GM10248 (cell line): ENCODE measurements around the gene LUZP1.

Experiments
- CTCF ChIA-PET: fragments of 300-600 bp; sonication (Branson Sonifier 250); formaldehyde crosslinking; extraction: SDS; loops from one replicate; lab custom pipeline; 2021; ENCODE audit warnings: antibody characterized with exemption; lab: Yijun Ruan, JAX
- POLR2A ChIA-PET: fragments of 350-650 bp; sonication (Branson Sonifier 250); formaldehyde crosslinking; extraction: SDS; loops from one replicate; lab custom pipeline; 2020; ENCODE audit warnings: antibody characterized with exemption; lab: Yijun Ruan, JAX
- DNase-seq: peaks from one replicate; pipeline ENCODE4 v3.0.0; 2012; ENCODE audit errors: extremely low spot score
- TF ChIP-seq, protein P1 (sequence below): IDR thresholded peaks from 2 replicates; pipeline ENCODE4 v1.5.1; 2012; ENCODE audit warnings: mild to moderate bottlenecking, low read depth; ENCODE audit errors: extremely low read depth, missing control alignments, control extremely low read depth

The LUZP1 gene

DNA sequence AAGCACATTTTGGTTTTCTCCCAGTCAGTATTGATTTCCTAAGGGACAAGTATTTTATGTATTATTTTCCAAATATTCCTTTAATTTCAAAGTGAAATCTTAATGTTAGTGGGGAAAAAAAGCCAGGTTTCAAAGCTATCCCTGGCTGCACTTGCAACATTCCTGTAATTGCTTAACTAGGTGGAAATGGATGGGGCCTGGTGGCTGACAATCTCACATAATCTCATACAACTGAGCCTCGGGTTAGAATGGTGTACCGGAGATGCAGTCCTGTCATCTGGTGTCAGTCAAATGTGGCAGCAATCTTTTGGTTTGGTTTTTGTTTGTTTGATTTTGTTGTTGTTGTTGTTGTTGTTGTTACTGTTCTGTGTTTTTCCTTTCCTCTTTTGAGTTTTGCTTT is 103.3 kb downstream of the LUZP1 start:
- POLR2A ChIA-PET = no interaction called here
- CTCF ChIA-PET = interaction anchor here (1.1 kb wide), 1 partner anchor 18 kb away, joined by 4 read pairs; no protein-coding TSS in a partner anchor
- TF ChIP-seq, protein P1, sequence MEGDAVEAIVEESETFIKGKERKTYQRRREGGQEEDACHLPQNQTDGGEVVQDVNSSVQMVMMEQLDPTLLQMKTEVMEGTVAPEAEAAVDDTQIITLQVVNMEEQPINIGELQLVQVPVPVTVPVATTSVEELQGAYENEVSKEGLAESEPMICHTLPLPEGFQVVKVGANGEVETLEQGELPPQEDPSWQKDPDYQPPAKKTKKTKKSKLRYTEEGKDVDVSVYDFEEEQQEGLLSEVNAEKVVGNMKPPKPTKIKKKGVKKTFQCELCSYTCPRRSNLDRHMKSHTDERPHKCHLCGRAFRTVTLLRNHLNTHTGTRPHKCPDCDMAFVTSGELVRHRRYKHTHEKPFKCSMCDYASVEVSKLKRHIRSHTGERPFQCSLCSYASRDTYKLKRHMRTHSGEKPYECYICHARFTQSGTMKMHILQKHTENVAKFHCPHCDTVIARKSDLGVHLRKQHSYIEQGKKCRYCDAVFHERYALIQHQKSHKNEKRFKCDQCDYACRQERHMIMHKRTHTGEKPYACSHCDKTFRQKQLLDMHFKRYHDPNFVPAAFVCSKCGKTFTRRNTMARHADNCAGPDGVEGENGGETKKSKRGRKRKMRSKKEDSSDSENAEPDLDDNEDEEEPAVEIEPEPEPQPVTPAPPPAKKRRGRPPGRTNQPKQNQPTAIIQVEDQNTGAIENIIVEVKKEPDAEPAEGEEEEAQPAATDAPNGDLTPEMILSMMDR = no peak
- DNase-seq = no peak

DNA sequence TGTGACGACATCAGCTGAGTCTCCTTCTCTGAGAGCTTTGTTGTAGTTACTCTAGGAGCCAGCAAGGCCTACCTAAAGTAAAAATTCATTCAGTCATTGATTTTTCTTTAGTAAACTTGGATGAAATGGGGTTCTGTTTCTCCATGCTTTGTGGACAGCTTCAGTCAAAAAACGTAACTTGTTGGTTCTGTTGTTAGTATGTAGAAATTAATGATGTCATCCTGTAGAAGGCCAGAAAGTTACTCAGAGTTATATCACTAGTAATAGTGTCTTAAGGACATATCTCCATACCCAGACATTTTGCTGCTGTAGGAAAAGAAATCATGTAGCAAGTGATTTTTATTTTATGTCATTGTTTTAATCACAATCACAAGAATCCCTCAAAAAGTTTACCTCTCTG is 106.4 kb downstream of the LUZP1 start:
- POLR2A ChIA-PET = no interaction called here
- DNase-seq = no peak
- TF ChIP-seq, protein P1 = no peak
- CTCF ChIA-PET = interaction anchor here (0.9 to 1.5 kb wide), 5 partner anchors 14 to 122 kb away, joined by 3 to 4 read pairs (median 3); no protein-coding TSS in a partner anchor

DNA sequence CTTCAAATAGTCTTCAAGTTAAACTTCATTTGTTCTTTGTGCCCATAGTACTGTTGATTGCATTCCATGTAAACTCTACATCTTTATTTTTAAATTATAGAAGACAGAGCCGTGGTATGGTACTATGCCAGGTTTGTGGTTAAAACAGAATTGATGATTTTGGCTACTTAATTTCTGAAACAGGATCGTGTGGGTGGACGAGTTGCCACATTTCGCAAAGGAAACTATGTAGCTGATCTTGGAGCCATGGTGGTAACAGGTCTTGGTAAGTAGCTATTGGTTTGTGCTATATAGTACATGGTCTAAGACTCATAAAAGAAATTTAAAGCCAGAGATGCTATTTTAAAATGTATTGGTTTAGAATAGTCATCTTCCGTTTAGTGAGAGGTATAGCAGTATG is 111.4 kb downstream of the LUZP1 start:
- CTCF ChIA-PET = interaction anchor here (0.7 to 1.1 kb wide), 3 partner anchors 10 to 36 kb away, joined by 3 read pairs; no protein-coding TSS in a partner anchor
- no peak for DNase-seq
- TF ChIP-seq, protein P1 = no peak
- POLR2A ChIA-PET = no interaction called here

DNA sequence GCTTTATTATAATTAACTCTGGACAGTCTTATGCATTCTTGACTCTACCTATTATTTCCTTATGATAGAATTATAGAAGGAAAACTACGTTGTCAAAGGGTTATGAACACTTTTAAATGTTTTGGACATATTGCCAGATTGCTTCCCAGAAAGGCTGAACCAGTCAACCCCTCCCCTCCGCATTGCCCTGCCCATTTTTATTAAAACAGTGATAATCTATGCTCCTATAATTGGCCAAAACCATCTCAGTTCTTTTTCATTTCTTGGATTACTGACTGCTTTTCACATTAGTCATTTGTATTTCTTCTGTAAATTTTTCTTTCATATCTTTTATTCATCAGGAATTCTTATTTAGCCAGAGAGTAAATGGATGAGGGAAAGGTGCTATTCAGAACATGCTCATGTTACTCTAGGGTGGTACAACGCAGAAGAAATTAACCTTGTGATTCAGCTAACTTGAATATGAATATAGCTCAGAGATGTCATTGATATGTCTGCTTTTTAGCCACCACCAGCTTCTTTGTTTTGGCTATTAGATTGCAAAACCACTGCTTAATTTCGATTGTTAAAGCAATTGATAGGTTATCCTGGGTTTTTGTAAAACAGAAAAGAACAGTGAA is 117.3 kb downstream of the LUZP1 start:
- TF ChIP-seq, protein P1 = no peak
- DNase-seq = no peak
- CTCF ChIA-PET = interaction anchor here (1.1 kb wide), 1 partner anchor 43 kb away, joined by 3 read pairs; no protein-coding TSS in a partner anchor
- POLR2A ChIA-PET = no interaction called here

DNA sequence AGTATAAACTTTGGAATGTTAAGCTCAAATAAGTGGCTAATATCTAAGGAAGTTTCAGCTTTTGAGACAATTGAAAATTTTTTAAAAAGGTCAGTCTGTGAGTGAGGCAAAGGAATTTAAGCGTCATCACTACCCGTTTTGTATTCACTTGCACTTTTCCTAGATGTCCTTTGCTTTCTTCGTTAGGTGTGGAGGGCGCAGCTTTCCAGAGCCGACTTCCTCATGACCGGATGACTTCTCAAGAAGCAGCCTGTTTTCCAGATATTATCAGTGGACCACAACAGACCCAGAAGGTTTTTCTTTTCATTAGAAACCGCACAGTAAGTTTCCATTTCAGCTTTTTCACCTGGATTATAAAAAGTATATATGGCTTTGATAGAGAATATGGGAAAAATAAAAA is 118.5 kb downstream of the LUZP1 start:
- CTCF ChIA-PET = interaction anchor here (0.6 to 1.2 kb wide), 2 partner anchors 19 to 48 kb away, joined by 3 to 5 read pairs; no protein-coding TSS in a partner anchor

DNA sequence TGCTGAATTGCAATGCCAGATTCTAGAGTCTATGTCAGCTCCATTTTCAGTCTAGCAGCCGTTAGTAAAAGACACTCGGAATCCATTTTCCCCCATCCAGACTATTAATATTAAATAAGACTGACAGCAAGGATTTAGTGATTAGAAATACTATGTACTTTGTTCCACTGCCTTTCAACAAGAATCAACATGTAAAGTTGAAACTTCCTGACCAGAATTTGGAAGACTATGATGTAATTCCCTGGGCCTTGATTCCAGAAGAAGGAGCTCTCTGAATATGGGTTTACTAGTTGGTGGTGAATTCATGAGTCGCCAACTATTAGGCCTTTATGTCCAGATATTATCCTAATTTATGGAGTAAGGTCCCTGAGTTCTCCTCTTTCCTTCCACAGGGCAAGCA is 124.6 kb downstream of the LUZP1 start:
- TF ChIP-seq, protein P1 = no peak
- ChIA-PET CTCF (interaction anchor here (0.9 to 1.9 kb wide), 5 partner anchors 12 to 140 kb away, joined by 3 to 7 read pairs (median 3); no protein-coding TSS in a partner anchor), POLR2A (no interaction called here)
- DNase-seq = no peak

More for the DNA sequence above, 118.5 kb downstream of the LUZP1 start:
- TF ChIP-seq, protein P1 = no peak
- no peak for DNase-seq
- POLR2A ChIA-PET = interaction anchor here (0.6 kb wide), 1 partner anchor 10 kb away, joined by 3 read pairs; no protein-coding TSS in a partner anchor
